ENCODE results near the gene SMARCC2. TPM values are rescaled to one million over a fixed set of nuclear protein-coding genes. Genes with fewer than 3 reads are reported as not detected.
"Not testable (repeated sequence)": the region's sequence is repeated elsewhere in the genome, so short reads cannot be mapped to it uniquely, and the experiment has no call there.

SMARCC2 gene
- polyA plus RNA-seq, 4 donors, result 97.5 to 151 (median 128) TPM

GRCh38 chr12:56213878-56214277, 24.6 kb upstream of the SMARCC2 start:
- no peak for DNase-seq (ENCODE audit: low read depth in 4 of 4, low spot score in 2 of 4)

- no peak for DNase-seq (ENCODE audit: low read depth in 4 of 4, low spot score in 2 of 4)
Measured at GRCh38 chr12:56212361-56212760, 23.1 kb upstream of the SMARCC2 start.

GRCh38 chr12:56208006-56208405, 18.7 kb upstream of the SMARCC2 start:
- DNase-seq (ENCODE audit: low read depth in 4 of 4, low spot score in 2 of 4), result no peak

GRCh38 chr12:56206452-56207166, 17.3 kb upstream of the SMARCC2 start:
- no peak for DNase-seq (ENCODE audit: low read depth in 4 of 4, low spot score in 2 of 4)

GRCh38 chr12:56205445-56205844, 16.2 kb upstream of the SMARCC2 start:
- no peak for DNase-seq (ENCODE audit: low read depth in 4 of 4, low spot score in 2 of 4)

GRCh38 chr12:56204275-56204674, 15.0 kb upstream of the SMARCC2 start:
- no peak for DNase-seq (ENCODE audit: low read depth in 4 of 4, low spot score in 2 of 4)

GRCh38 chr12:56202838-56203237, 13.6 kb upstream of the SMARCC2 start:
- no peak for DNase-seq (ENCODE audit: low read depth in 4 of 4, low spot score in 2 of 4)

- no peak for DNase-seq (ENCODE audit: low read depth in 4 of 4, low spot score in 2 of 4)
Measured at GRCh38 chr12:56202366-56202765, 13.1 kb upstream of the SMARCC2 start.

GRCh38 chr12:56198836-56199235, 9.6 kb upstream of the SMARCC2 start:
- DNase-seq (ENCODE audit: low read depth in 4 of 4, low spot score in 2 of 4), result no peak

- DNase-seq (ENCODE audit: low read depth in 4 of 4, low spot score in 2 of 4), result no peak
Measured at GRCh38 chr12:56197921-56198635, 8.8 kb upstream of the SMARCC2 start.

- DNase-seq (ENCODE audit: low read depth in 4 of 4, low spot score in 2 of 4), result not testable (repeated sequence)
Measured at GRCh38 chr12:56196818-56197550, 7.7 kb upstream of the SMARCC2 start.

- peak in 3 of 4 donors; percentile 56 to 84 (median 65) for DNase-seq (ENCODE audit: low read depth in 4 of 4, low spot score in 2 of 4)
Measured at GRCh38 chr12:56193025-56193578, 3.8 kb upstream of the SMARCC2 start.

- DNase-seq (ENCODE audit: low read depth in 4 of 4, low spot score in 2 of 4), result no peak
Measured at GRCh38 chr12:56192582-56192981, 3.3 kb upstream of the SMARCC2 start.

GRCh38 chr12:56190695-56191155, 1.4 kb upstream of the SMARCC2 start:
- no peak for DNase-seq (ENCODE audit: low read depth in 4 of 4, low spot score in 2 of 4)

- DNase-seq (ENCODE audit: low read depth in 4 of 4, low spot score in 2 of 4), result peak; percentile 86 to 93 (median 90)
Measured at GRCh38 chr12:56189918-56190694, 823 bp upstream of the SMARCC2 start.

GRCh38 chr12:56188778-56189098, 545 bp downstream of the SMARCC2 start:
- no peak for DNase-seq (ENCODE audit: low read depth in 4 of 4, low spot score in 2 of 4)

GRCh38 chr12:56188131-56188777, 1.0 kb downstream of the SMARCC2 start:
- DNase-seq (ENCODE audit: low read depth in 4 of 4, low spot score in 2 of 4), result no peak

- DNase-seq (ENCODE audit: low read depth in 4 of 4, low spot score in 2 of 4), result no peak
Measured at GRCh38 chr12:56186957-56187356, 2.3 kb downstream of the SMARCC2 start.

- DNase-seq (ENCODE audit: low read depth in 4 of 4, low spot score in 2 of 4), result no peak
Measured at GRCh38 chr12:56178347-56178746, 10.9 kb downstream of the SMARCC2 start.

- DNase-seq (ENCODE audit: low read depth in 4 of 4, low spot score in 2 of 4), result no peak
Measured at GRCh38 chr12:56172839-56173238, 16.4 kb downstream of the SMARCC2 start.
